CD4-positive, CD25-positive, alpha-beta regulatory T cell (primary cell): ENCODE data around the gene CNPY4. TPM values are rescaled to one million over a fixed set of nuclear protein-coding genes. Genes with fewer than 3 reads are reported as not detected.

Source experiments
- ATAC-seq, 2 donors: fragments of 150-1000 bp; cut with Tn5 transposase; one replicate each; pipeline ENCODE4 v1.10.0; 2021; ENCODE audit warnings: low read depth in 2 of 2, moderate number of reproducible peaks in 2 of 2, moderate library complexity in 1 of 2
- DNase-seq, 3 donors: peaks; one replicate each; pipeline versions ENCODE4 v3.0.0 to v3.0.0-alpha.2; 2012 to 2022; ENCODE audit warnings: mixed read lengths in 1 of 3
- H3K27ac ChIP-seq: one replicate; pipeline ENCODE4 v1.7.0; 2013; ENCODE audit warnings: mild to moderate bottlenecking, low read length; ENCODE audit not compliant: insufficient read depth, poor library complexity, severe bottlenecking
- H3K27me3 ChIP-seq: one replicate; pipeline ENCODE4 v1.7.0; 2013; ENCODE audit warnings: low read length; ENCODE audit not compliant: control insufficient read depth, insufficient read depth
- H3K36me3 ChIP-seq: one replicate; pipeline ENCODE4 v1.7.0; 2013; ENCODE audit warnings: mild to moderate bottlenecking, low read length, moderate library complexity; ENCODE audit not compliant: control insufficient read depth, insufficient read depth
- H3K4me1 ChIP-seq: 2 replicates; pipeline ENCODE4 v1.7.0; 2013; ENCODE audit warnings: mild to moderate bottlenecking, low read length; ENCODE audit not compliant: insufficient read depth, control insufficient read depth, poor library complexity, severe bottlenecking
- H3K4me3 ChIP-seq: one replicate; pipeline ENCODE4 v1.7.0; 2013; ENCODE audit warnings: low read depth, mild to moderate bottlenecking, low read length, moderate library complexity
- H3K9me3 ChIP-seq, 2 experiments: 1 replicate in 1 of 2; 2 replicates in 1 of 2; pipeline ENCODE4 v1.7.0; 2013; ENCODE audit warnings: low read length in 2 of 2, mild to moderate bottlenecking in 1 of 2, moderate library complexity in 1 of 2; ENCODE audit not compliant: control insufficient read depth in 2 of 2
- H3K27ac Mint-ChIP-seq, 3 donors: one replicate each; pipeline ENCODE4 v1.8.0; 2020 to 2022; ENCODE audit warnings: mild to moderate bottlenecking in 3 of 3, mixed read lengths in 3 of 3, moderate library complexity in 2 of 3
- H3K27me3 Mint-ChIP-seq: one replicate; pipeline ENCODE4 v1.8.0; 2022; ENCODE audit warnings: mild to moderate bottlenecking, mixed read lengths
- H3K36me3 Mint-ChIP-seq: one replicate; pipeline ENCODE4 v1.8.0; 2020; ENCODE audit warnings: mixed read lengths
- H3K4me1 Mint-ChIP-seq, 4 donors: one replicate each; pipeline ENCODE4 v1.8.0; 2020 to 2022; ENCODE audit warnings: mixed read lengths in 4 of 4, mild to moderate bottlenecking in 1 of 4
- H3K4me3 Mint-ChIP-seq, 4 donors: one replicate each; pipeline ENCODE4 v1.8.0; 2020 to 2022; ENCODE audit warnings: mild to moderate bottlenecking in 4 of 4, mixed read lengths in 4 of 4, moderate library complexity in 3 of 4
- H3K9me3 Mint-ChIP-seq, 7 donors: one replicate each; pipeline ENCODE4 v1.8.0; 2020 to 2022; ENCODE audit warnings: mixed read lengths in 7 of 7, mild to moderate bottlenecking in 3 of 7, moderate library complexity in 2 of 7
- polyA plus RNA-seq, 4 donors: library from polyadenylated mRNA; unstranded; fragments of 300-500 nt; fragmentation: Illumina TruSeq; gene quantifications; one replicate each; pipeline ENCODE4 v1.2.3, GENCODE V29; 2021
- total RNA-seq: library from RNA; stranded (reverse); gene quantifications from one replicate; pipeline ENCODE4 v1.2.3, GENCODE V29; 2022

The CNPY4 gene
- total and polyA plus RNA-seq, 5 donors from 2014 or later: 14.1 to 20.7 (median 19.8) TPM

DNA sequence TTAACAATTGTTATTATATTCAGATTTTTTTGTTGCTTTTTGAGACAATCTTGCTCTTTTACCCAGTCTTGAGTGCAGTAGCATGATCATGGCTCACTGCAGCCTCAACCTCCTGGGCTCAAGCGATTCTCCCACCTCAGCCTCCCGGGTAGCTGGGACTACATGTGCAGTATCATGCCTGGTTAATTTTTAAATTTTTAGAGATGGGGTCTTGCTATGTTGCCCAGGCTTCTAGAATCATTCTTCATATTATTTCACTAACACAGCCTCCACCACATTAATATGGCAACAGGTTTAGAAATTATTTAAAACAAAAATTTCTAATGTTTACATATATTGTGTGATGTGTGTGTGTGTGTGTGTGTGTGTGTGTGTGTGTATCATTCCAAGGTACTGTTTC, 27.8 kb downstream of the CNPY4 start:
- H3K4me3 ChIP-seq: no peak overlapping the region
- no peaks in the 10 kb centered on the region for H3K27me3 ChIP-seq
- Mint-ChIP-seq H3K4me3 (no peak overlapping the region), H3K36me3 (peaks cover 8% of the 10 kb centered on the region), H3K9me3 (no peaks in the 10 kb centered on the region), H3K4me1 (peaks cover 7 to 36% (median 20%) of the 10 kb centered on the region in 4 donors), H3K27ac (no peak overlapping the region), H3K27me3 (peaks cover 4% of the 10 kb centered on the region)
- H3K36me3 ChIP-seq: no peaks in the 10 kb centered on the region
- H3K4me1 ChIP-seq: peaks cover 24% of the 10 kb centered on the region
- ATAC-seq: no peak
- no peak overlapping the region for H3K27ac ChIP-seq
- no peaks in the 10 kb centered on the region for H3K9me3 ChIP-seq
- DNase-seq: no peak

DNA sequence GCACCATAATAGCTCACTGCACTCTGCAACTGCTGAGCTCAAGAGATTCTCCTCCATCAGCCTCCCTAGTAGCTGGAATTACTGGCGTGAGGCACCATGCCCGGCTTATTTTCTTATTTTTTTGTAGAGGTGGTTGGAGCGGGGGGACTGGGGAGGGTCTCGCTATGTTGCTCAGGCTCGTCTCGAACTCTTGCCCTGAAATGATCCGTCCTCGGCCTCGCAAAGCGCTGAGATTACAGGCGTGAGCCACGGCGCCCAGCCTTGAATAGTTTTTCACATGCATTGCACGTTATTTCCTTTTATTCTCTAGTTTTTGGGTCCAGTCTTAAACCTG, 28.8 kb downstream of the CNPY4 start:
- peaks cover 12% of the 10 kb centered on the region for H3K36me3 Mint-ChIP-seq
- peak overlapping the region; percentile 90 to 99 (median 92) for H3K4me3 Mint-ChIP-seq
- peak overlapping the region; percentile 89 for H3K4me3 ChIP-seq
- peaks cover 7 to 45% (median 26%) of the 10 kb centered on the region in 4 donors for H3K4me1 Mint-ChIP-seq
- ATAC-seq (peak; percentile 1), DNase-seq (no peak)
- peak overlapping the region; percentile 95 for H3K27ac ChIP-seq
- no peaks in the 10 kb centered on the region for H3K9me3 Mint-ChIP-seq
- H3K36me3 ChIP-seq: peaks cover 8% of the 10 kb centered on the region
- peaks cover under 1% of the 10 kb centered on the region for H3K27me3 Mint-ChIP-seq
- H3K27me3 ChIP-seq: no peaks in the 10 kb centered on the region
- no peaks in the 10 kb centered on the region for H3K9me3 ChIP-seq
- peaks cover 24% of the 10 kb centered on the region for H3K4me1 ChIP-seq
- peak overlapping the region; percentile 97 to 99 (median 98) for H3K27ac Mint-ChIP-seq

GRCh38 chr7:100148559-100149328, 29.3 kb downstream of the CNPY4 start, which contains the start of gene LAMTOR4:
TSS of gene LAMTOR4 (plus strand) at chr7:100148918. CDS start at chr7:100148973, 55 bp downstream.
- peak within 1 kb of the TSS; percentile 90 to 99 (median 92) for H3K4me3 Mint-ChIP-seq
- H3K4me3 ChIP-seq: peak within 1 kb of the TSS; percentile 89
- peak; percentile 96 to 98 for ATAC-seq

GRCh38 chr7:100152404-100152803, 33.0 kb downstream of the CNPY4 start:
- no peak overlapping the region for H3K4me3 ChIP-seq
- peaks cover 50% of the 10 kb centered on the region for H3K4me1 ChIP-seq
- peaks cover 7 to 81% (median 42%) of the 10 kb centered on the region in 4 donors for H3K4me1 Mint-ChIP-seq

More at GRCh38 chr7:100148559-100149328, 29.3 kb downstream of the CNPY4 start, which contains the start of gene LAMTOR4:
- no peaks in the 10 kb centered on the region for H3K27me3 ChIP-seq
- peaks cover 15% of the 10 kb centered on the region for H3K36me3 Mint-ChIP-seq
- no peaks in the 10 kb centered on the region for H3K9me3 ChIP-seq
- peaks cover 11% of the 10 kb centered on the region for H3K36me3 ChIP-seq
- H3K27ac ChIP-seq: peak within 1 kb of the TSS; percentile 95
- H3K4me1 Mint-ChIP-seq: peaks cover 7 to 49% (median 29%) of the 10 kb centered on the region in 4 donors
- peak; percentile 98 to 99 (median 99) for DNase-seq
- H3K4me1 ChIP-seq: peaks cover 24% of the 10 kb centered on the region
- no peaks in the 10 kb centered on the region for H3K27me3 Mint-ChIP-seq
- peak within 1 kb of the TSS; percentile 97 to 99 (median 98) for H3K27ac Mint-ChIP-seq
- H3K9me3 Mint-ChIP-seq: no peaks in the 10 kb centered on the region

DNA sequence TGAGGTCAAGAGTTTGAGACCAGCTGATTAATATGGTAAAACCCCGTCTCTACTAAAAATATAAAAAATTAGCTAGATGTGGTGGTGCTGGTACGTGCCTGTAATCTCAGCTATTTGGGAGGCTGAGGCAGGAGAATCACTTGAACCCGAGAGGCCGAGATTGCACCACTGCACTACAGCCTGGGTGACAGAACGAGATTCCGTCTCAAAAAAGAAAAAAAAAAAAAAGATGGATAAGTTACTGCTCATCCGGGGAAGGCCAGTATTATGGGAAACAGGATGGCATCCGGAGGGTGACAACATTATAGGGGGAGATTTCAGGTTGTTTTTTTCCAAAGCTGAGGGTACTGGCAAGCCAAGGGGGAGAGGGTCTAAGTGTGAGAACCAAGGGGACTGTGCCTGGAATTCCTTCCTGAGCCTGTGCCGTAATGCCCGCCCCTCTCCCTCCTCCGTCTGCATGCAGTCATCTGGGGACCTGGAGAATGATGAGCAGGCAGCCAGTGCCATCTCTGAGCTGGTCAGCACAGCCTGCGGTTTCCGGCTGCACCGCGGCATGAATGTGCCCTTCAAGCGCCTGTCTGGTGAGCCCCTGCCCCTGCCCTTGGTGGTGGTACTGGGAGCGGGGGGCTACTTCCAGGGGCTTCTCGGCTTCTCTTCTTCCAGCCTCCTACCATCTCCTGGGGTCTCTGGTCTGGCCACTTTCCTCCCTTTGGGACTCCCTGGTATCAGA, 33.7 kb downstream of the CNPY4 start:
- Histone ChIP-seq H3K36me3 (peaks cover 43% of the 10 kb centered on the region), H3K4me3 (no peak overlapping the region), H3K27ac (peak overlapping the region; percentile 41), H3K4me1 (peaks cover 53% of the 10 kb centered on the region), H3K27me3 (no peaks in the 10 kb centered on the region), H3K9me3 (no peaks in the 10 kb centered on the region)
- Mint-ChIP-seq H3K27me3 (no peaks in the 10 kb centered on the region), H3K4me1 (peaks cover 7 to 84% (median 44%) of the 10 kb centered on the region in 4 donors), H3K4me3 (peak overlapping the region in 3 of 4 donors; percentile 4 to 50 (median 36)), H3K36me3 (peaks cover 21% of the 10 kb centered on the region), H3K9me3 (no peaks in the 10 kb centered on the region), H3K27ac (peak overlapping the region in 2 of 3 donors; percentile 42 to 43)
- ATAC-seq: no peak
- no peak for DNase-seq

More at GRCh38 chr7:100152404-100152803, 33.0 kb downstream of the CNPY4 start:
- Mint-ChIP-seq H3K36me3 (peaks cover 21% of the 10 kb centered on the region), H3K4me3 (peak overlapping the region in 2 of 4 donors; percentile 4 to 19), H3K9me3 (no peaks in the 10 kb centered on the region), H3K27ac (peak overlapping the region; percentile 42 to 93 (median 43)), H3K27me3 (no peaks in the 10 kb centered on the region)
- ATAC-seq: no peak
- Histone ChIP-seq H3K36me3 (peaks cover 43% of the 10 kb centered on the region), H3K27me3 (no peaks in the 10 kb centered on the region), H3K27ac (peak overlapping the region; percentile 10), H3K9me3 (no peaks in the 10 kb centered on the region)
- no peak for DNase-seq

DNA sequence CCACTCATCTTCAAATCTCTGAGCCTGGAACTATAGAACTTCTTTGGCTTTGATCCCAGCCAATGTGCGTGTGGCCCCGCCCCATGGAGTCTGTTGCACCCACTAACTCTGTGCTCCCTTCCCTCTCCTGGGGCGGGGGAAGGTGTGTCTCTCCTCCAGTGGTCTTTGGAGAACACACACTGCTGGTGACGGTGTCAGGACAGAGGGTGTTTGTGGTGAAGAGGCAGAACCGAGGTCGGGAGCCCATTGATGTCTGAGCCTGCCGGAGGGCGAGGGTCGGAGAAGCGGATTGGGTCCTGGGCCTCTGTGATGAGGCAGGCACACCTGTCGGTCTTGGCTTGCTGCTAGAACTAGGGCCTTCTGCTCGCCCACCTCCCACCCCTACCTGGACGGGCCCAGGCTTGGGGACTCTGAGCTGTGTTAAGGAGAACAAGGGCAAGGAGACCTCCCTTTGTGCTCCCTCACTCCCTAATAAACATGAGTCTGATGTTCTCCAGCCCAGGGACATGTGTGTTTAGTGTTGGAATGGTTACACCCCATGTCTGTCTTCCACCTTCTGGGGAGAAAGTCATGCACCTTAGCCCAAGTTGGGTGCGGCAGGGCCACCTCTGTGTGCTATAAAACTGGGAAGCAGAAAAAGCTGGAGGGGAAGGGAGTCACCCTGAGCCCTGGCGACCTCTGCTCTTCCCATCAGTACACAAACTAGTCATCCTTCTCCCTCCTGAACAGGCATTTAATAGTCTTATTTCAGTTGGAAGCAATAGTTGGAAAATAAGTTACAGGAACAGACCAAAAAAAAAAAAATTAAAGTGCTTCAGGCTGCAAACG, 34.5 kb downstream of the CNPY4 start:
- no peaks in the 10 kb centered on the region for H3K27me3 ChIP-seq
- Mint-ChIP-seq H3K36me3 (peaks cover 21% of the 10 kb centered on the region), H3K27ac (peak overlapping the region in 2 of 3 donors; percentile 12 to 32), H3K4me1 (peaks cover 7 to 80% (median 38%) of the 10 kb centered on the region in 4 donors), H3K9me3 (no peaks in the 10 kb centered on the region), H3K27me3 (no peaks in the 10 kb centered on the region), H3K4me3 (peak overlapping the region in 2 of 4 donors; percentile 13 to 50)
- H3K4me3 ChIP-seq: no peak overlapping the region
- no peaks in the 10 kb centered on the region for H3K9me3 ChIP-seq
- no peak for DNase-seq
- H3K4me1 ChIP-seq: peaks cover 53% of the 10 kb centered on the region
- ATAC-seq: no peak
- peaks cover 43% of the 10 kb centered on the region for H3K36me3 ChIP-seq
- H3K27ac ChIP-seq: peak overlapping the region; percentile 41
